ENCODE results near the gene SYT17.

SYT17 gene

GRCh38 chr16:19182481-19182880 is 14.4 kb downstream of the SYT17 start:
- Histone ChIP-seq H3K4me2 (ENCODE audit: low read depth, low read length, poor library complexity, severe bottlenecking) (no peak overlapping the region), H3K4me3 (ENCODE audit: low read length, poor library complexity, severe bottlenecking) (no peak overlapping the region), H3K9ac (ENCODE audit: low read depth, low read length, poor library complexity, severe bottlenecking) (no peak overlapping the region), H3K27me3 (ENCODE audit: insufficient read depth, low read length, poor library complexity, severe bottlenecking) (no peaks in the 10 kb centered on the region), H3K9me3 (ENCODE audit: insufficient read depth, low read depth, low read length) (no peaks in the 10 kb centered on the region; the same call in 1 of the 2 replicates), H3K79me2 (ENCODE audit: insufficient read depth, low read length) (no peaks in the 10 kb centered on the region), H3K9me2 (replicated peaks; ENCODE audit: low read depth, low read length) (no peaks in the 10 kb centered on the region), H4K20me1 (ENCODE audit: insufficient read depth, low read length, poor library complexity, severe bottlenecking) (no peaks in the 10 kb centered on the region), H2AFZ (ENCODE audit: low read length) (no peak overlapping the region), H3K36me3 (ENCODE audit: insufficient read depth, low read length) (no peaks in the 10 kb centered on the region), H3K4me1 (ENCODE audit: insufficient read depth, low read length, poor library complexity, severe bottlenecking) (no peaks in the 10 kb centered on the region), H3F3A (ENCODE audit: low read depth) (no peaks in the 10 kb centered on the region)
- TF ChIP-seq CTCF (conservative IDR thresholded peaks at IDR 0.05; ENCODE audit: low read length) (no peak), EZH2phosphoT487 (IDR thresholded peaks at IDR 0.05; ENCODE audit: borderline replicate concordance) (no peak)

- no peaks in the 10 kb centered on the region for H3K79me2 ChIP-seq (ENCODE audit: insufficient read depth, low read length)
- TF ChIP-seq EZH2phosphoT487 (IDR thresholded peaks at IDR 0.05; ENCODE audit: borderline replicate concordance) (no peak), CTCF (conservative IDR thresholded peaks at IDR 0.05; ENCODE audit: low read length) (no peak)
These were observed 15.1 kb downstream of the SYT17 start for GRCh38 chr16:19183187-19183586.

GRCh38 chr16:19184823-19185509 is 16.9 kb downstream of the SYT17 start:
- Histone ChIP-seq H3K4me3 (ENCODE audit: low read length, poor library complexity, severe bottlenecking) (no peak overlapping the region), H2AFZ (ENCODE audit: low read length) (no peak overlapping the region), H3K9ac (ENCODE audit: low read depth, low read length, poor library complexity, severe bottlenecking) (no peak overlapping the region), H3K9me3 (ENCODE audit: insufficient read depth, low read depth, low read length) (no peaks in the 10 kb centered on the region; the same call in 1 of the 2 replicates), H3K79me2 (ENCODE audit: insufficient read depth, low read length) (no peaks in the 10 kb centered on the region), H4K20me1 (ENCODE audit: insufficient read depth, low read length, poor library complexity, severe bottlenecking) (no peaks in the 10 kb centered on the region), H3K36me3 (ENCODE audit: insufficient read depth, low read length) (no peaks in the 10 kb centered on the region), H3K27me3 (ENCODE audit: insufficient read depth, low read length, poor library complexity, severe bottlenecking) (no peaks in the 10 kb centered on the region), H3F3A (ENCODE audit: low read depth) (no peaks in the 10 kb centered on the region), H3K4me1 (ENCODE audit: insufficient read depth, low read length, poor library complexity, severe bottlenecking) (no peaks in the 10 kb centered on the region), H3K4me2 (ENCODE audit: low read depth, low read length, poor library complexity, severe bottlenecking) (no peak overlapping the region), H3K9me2 (replicated peaks; ENCODE audit: low read depth, low read length) (no peaks in the 10 kb centered on the region)
- no peak for TF ChIP-seq CTCF (conservative IDR thresholded peaks at IDR 0.05; ENCODE audit: low read length)
- TF ChIP-seq EZH2phosphoT487 (IDR thresholded peaks at IDR 0.05; ENCODE audit: borderline replicate concordance) = no peak

More at GRCh38 chr16:19183187-19183586, 15.1 kb downstream of the SYT17 start:
- Histone ChIP-seq H2AFZ (ENCODE audit: low read length) (no peak overlapping the region), H3K27me3 (ENCODE audit: insufficient read depth, low read length, poor library complexity, severe bottlenecking) (no peaks in the 10 kb centered on the region), H3K9ac (ENCODE audit: low read depth, low read length, poor library complexity, severe bottlenecking) (no peak overlapping the region), H3K9me3 (ENCODE audit: insufficient read depth, low read depth, low read length) (no peaks in the 10 kb centered on the region; the same call in 1 of the 2 replicates), H3K4me2 (ENCODE audit: low read depth, low read length, poor library complexity, severe bottlenecking) (no peak overlapping the region), H3K4me1 (ENCODE audit: insufficient read depth, low read length, poor library complexity, severe bottlenecking) (no peaks in the 10 kb centered on the region), H3F3A (ENCODE audit: low read depth) (no peaks in the 10 kb centered on the region), H3K4me3 (ENCODE audit: low read length, poor library complexity, severe bottlenecking) (no peak overlapping the region), H4K20me1 (ENCODE audit: insufficient read depth, low read length, poor library complexity, severe bottlenecking) (no peaks in the 10 kb centered on the region), H3K9me2 (replicated peaks; ENCODE audit: low read depth, low read length) (no peaks in the 10 kb centered on the region), H3K36me3 (ENCODE audit: insufficient read depth, low read length) (no peaks in the 10 kb centered on the region)

Data from Loucy (cell line).